Erythroblast (primary cell): Measurements from ENCODE around the gene HEXIM2.

Experiments
- GATA1 ChIP-seq: IDR thresholded peaks from 2 replicates; pipeline ENCODE4 v1.6.1; 2011; ENCODE audit warnings: low read depth, mild to moderate bottlenecking, control low read depth, low read length, moderate library complexity
- POLR2A ChIP-seq: IDR thresholded peaks from 2 replicates; pipeline ENCODE4 v1.6.1; 2011; ENCODE audit warnings: mild to moderate bottlenecking, low read length

- no peak for TF ChIP-seq POLR2A
- no peak for TF ChIP-seq GATA1
Measured at GRCh38 chr17:45200701-45201100, 39.0 kb downstream of the HEXIM2 start.
